ENCODE measurements around the gene FBXO15.

Gene FBXO15

DNA sequence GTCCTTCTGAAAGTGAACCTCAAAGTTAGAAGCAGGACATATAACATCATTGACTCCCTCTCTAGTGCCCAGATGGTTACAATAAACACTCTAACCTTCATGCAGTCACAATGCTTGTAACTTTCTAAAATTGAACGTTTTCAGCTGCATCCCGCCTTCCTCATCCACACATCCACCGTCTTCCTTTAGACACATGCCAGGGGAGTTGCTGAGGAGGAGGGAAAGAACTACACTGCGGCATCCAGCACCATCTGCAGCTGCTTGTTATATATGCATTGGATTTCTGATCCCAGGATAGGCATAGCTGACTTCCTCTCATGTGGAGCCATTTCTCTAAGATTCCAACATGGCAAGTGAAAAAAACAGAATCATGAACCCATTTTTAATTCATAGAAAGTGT, 96.8 kb downstream of the FBXO15 start:
- DNase-seq, result no peak

DNA sequence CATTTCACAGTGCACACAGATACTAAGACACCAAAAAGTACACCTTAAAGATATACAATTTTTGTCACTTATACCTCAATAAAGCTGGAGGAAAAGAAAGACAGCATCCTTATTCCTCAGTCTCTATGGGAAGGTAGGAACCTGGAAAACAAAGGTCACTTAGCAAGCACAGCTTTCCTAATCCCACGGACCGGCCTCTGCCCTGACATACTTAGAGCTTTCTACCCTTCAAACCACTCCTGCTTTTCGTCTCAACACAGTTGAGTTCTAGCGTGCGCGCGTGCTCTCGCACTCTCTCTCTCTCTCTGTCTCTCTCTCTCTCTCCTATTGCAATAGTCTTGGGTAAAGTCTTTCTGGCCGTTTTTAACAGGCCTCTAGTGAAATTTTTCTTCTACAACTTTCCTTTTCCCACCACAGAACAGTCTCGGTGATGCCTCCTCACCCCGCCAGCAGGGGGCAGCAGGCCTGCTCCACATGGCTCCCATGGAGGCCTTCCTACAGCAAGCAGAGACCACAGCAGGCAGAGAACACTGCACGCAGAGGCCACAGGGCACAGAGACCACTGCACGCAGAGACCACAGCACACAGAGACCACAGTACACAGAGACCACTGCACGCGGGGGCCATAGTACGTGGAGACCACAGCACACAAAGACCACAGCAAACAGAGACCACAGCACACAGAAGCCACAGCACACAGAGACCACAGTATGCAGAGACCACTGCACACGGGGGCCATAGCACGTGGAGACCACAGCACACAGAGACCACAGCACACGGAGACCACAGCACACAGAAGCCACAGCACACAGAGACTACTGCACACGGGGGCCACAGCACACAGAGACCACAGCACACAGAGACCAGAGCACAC, 106.9 kb downstream of the FBXO15 start:
- DNase-seq, result peak; percentile 77 to 82

DNA sequence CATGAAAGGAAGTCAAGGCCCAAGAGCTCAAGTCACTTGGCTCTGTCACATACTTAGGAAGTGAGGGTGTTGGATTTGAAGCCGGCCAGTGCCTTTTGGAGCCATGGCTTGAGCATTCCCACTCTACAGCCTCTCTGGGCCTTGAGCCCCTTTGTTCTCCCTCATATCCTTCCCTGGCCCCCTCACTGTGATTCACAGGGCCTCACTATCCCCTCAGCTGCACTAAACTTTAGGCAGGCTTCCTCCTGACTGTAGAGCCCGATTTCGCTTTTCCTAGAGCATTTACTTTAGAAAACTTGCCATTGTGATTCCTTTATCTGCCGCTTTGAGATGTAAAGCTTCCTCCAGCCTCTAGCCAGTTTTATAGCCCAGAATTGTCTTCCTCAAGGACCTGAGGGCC, 107.6 kb downstream of the FBXO15 start:
- DNase-seq, result no peak

DNA sequence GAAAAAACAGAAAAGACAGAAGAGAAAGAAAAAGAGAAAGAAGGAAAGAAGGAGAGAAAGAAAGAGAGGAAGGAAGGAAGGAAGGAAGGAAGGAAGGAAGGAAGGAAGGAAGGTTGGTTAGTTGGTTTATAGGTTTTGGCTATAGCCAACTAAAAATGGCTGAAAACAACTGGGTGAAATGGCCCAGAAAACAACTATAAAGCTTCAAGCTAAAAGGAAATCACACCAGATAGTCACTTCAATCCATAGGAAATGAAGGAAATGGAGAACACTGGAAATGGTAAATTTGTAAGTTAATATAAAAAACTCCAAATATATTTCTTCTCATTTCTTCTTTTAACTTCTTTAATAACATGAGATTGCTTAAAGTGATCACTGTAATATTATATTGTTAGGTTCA, 118.5 kb downstream of the FBXO15 start:
- no peak for DNase-seq
